HG03060 (cell line): ENCODE data around the gene TMPRSS4.

Experiments used
- ATAC-seq: cut with Tn5 transposase; IDR thresholded peaks from one replicate; pipeline ENCODE4 v1.9.1; 2021; ENCODE audit warnings: low read depth, moderate number of reproducible peaks; ENCODE audit not compliant: unreplicated experiment

The TMPRSS4 gene

GRCh38 chr11:118074785-118075184 lies 2.1 kb upstream of the TMPRSS4 start:
- no peak for ATAC-seq

- ATAC-seq = no peak
These were observed 2.1 kb downstream of the TMPRSS4 start for GRCh38 chr11:118078911-118079411.

- no peak for ATAC-seq
These were observed 2.6 kb downstream of the TMPRSS4 start for GRCh38 chr11:118079491-118079890.

- ATAC-seq = no peak
These were observed 3.4 kb downstream of the TMPRSS4 start for GRCh38 chr11:118080296-118080695.

GRCh38 chr11:118081241-118081958 lies 4.5 kb downstream of the TMPRSS4 start:
- ATAC-seq = no peak

- no peak for ATAC-seq
These were observed 6.1 kb downstream of the TMPRSS4 start for GRCh38 chr11:118082880-118083552.

GRCh38 chr11:118084247-118084646 lies 7.4 kb downstream of the TMPRSS4 start:
- ATAC-seq = no peak

- no peak for ATAC-seq
These were observed 7.8 kb downstream of the TMPRSS4 start for GRCh38 chr11:118084656-118085055.

GRCh38 chr11:118086913-118087768 lies 10.3 kb downstream of the TMPRSS4 start, which contains the start of gene SMIM35:
Gene SMIM35, minus strand, starts transcription at chr11:118086963. Its CDS starts 206 bp downstream, at chr11:118086757.
- ATAC-seq = no peak

- ATAC-seq = no peak
These were observed 11.1 kb downstream of the TMPRSS4 start for GRCh38 chr11:118087931-118088330.

- ATAC-seq = no peak
These were observed 11.7 kb downstream of the TMPRSS4 start for GRCh38 chr11:118088531-118088930.

GRCh38 chr11:118090545-118091162 lies 13.8 kb downstream of the TMPRSS4 start:
- no peak for ATAC-seq

- no peak for ATAC-seq
These were observed 14.8 kb downstream of the TMPRSS4 start for GRCh38 chr11:118091690-118092089.

GRCh38 chr11:118092907-118093571 lies 16.2 kb downstream of the TMPRSS4 start:
- no peak for ATAC-seq

GRCh38 chr11:118095493-118095892 lies 18.6 kb downstream of the TMPRSS4 start:
- no peak for ATAC-seq

- ATAC-seq = no peak
These were observed 19.1 kb downstream of the TMPRSS4 start for GRCh38 chr11:118095967-118096367.

- ATAC-seq = no peak
These were observed 22.3 kb downstream of the TMPRSS4 start for GRCh38 chr11:118098996-118099837.

- ATAC-seq = no peak
These were observed 23.1 kb downstream of the TMPRSS4 start for GRCh38 chr11:118099838-118100556.
